GM12874 (cell line): Measurements from ENCODE around the gene PCNA.

Source experiments
- CTCF ChIP-seq: IDR thresholded peaks from 2 replicates; pipeline ENCODE4 v1.5.1; 2011; ENCODE audit warnings: low read depth, mild to moderate bottlenecking, control low read depth, low read length, moderate library complexity; ENCODE audit not compliant: insufficient read depth

The PCNA gene

DNA sequence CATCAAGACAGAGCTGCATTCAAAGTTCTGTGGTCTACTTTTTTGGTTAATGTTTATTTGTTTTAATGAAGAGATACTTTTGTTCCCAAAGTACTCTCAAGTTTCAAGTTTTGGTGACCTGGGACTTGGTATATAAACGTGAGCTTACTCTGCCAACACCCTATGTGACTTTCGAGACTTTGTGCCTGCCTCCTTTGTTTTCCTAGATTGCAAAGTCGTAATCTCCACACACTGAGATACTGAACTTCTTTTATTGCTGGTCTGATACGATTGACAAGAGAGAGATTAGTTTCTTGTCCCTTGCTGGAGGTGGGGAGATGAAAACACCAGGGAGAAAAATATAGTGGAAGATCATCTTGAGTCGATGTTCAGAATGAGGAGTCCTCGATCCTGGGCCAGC lies 27.9 kb downstream of the PCNA start:
- no peak for TF ChIP-seq CTCF

DNA sequence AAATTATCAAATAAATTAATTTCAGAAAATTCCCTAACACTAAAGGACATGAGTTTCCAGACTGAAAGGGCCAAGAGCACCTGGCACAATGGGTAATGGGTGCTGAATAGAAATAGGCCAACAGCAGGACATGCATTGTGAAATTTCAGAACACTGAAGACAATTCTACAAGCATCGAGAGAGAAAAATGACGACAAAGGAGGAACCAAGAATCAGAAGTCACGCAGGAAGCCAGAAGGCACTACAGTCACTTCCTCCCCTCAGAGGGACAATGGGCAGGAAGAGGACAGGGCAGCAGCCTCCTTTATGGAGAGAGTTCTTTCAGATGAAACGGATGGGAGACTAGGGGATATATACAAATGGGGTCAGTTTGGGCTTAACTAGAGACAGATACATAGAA lies 29.6 kb downstream of the PCNA start:
- TF ChIP-seq CTCF: no peak

GRCh38 chr20:5088688-5089087 lies 31.1 kb downstream of the PCNA start:
- TF ChIP-seq CTCF: no peak

GRCh38 chr20:5085380-5085779 lies 34.4 kb downstream of the PCNA start:
- no peak for TF ChIP-seq CTCF

DNA sequence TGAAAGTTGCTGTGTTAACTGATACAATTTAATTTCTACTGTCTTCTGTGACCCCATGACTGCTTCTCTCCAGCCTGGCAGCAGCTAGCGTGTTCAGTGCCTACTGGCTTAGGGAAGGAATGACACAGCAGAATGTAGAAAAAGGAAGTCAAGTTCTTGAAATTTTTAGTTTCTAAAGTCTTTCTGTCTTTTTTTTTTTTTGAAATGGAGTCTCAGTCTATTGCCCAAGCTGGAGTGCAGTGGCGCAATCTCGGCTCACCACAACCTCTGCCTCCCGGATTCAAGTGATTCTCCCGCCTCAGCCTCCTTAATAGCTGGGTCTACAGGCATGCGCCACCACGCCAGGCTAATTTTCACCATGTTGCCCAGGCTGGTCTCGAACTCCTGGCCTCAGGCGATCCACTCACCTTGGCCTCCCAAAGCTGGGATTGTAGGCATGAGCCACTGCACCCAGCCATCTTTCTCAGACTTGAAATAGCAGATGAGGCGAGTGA lies 39.3 kb downstream of the PCNA start:
- TF ChIP-seq CTCF: no peak

DNA sequence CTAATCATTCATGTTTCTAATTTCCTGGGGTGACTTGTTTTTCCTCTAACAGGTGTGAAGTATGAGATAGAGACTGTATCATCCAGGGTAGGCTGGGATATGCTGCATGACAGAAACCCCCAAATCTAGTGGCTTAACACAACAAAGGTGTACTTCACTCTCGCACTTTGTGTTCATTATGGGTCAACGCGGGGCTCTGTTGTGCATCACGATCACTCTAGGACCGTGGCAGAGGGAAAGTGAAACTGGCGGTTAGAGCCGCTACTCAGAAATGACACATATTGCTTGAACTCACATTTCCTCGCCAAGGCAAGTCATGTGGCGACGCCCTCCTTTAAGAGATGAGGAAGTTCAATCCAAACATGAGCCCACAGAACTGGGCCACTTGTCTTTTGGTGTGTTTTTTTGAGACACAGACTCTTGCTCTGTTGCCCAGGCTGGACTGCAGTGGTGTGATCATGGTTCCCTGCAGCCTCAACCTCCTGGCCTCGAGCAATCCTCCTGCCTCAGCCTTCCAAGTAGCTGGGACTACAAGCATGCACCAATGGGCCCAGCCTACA lies 41.3 kb downstream of the PCNA start:
- TF ChIP-seq CTCF: no peak

GRCh38 chr20:5077761-5078387 lies 41.9 kb downstream of the PCNA start:
- TF ChIP-seq CTCF: no peak

DNA sequence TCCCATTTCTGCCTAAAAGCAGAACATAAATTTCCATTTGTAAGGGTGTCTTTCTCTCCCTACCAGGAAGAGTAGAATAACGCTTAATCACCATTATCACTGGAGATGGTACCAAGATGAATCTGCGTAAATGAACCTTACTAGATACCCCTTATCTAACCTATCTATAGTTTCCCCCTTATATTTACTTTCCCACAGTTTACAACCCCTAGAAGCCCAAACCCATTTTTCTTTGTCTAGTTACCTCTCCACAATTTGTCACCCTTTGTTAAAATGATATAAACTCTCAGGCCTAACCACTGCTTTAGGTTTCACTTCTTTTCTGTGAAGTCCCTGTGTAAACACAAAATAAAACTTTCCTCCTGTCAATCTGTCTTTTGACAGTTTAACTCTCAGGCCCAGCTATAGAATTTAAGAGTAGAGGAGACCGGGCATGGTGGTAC lies 45.5 kb downstream of the PCNA start:
- TF ChIP-seq CTCF: no peak
